ENCODE data around the gene STXBP4. TPM values are rescaled to one million over a fixed set of nuclear protein-coding genes. Genes with fewer than 3 reads are reported as not detected.

Gene STXBP4
- total RNA-seq, 1 experiment from 2014 or later, result 16.5 TPM

- H3K27me3 Mint-ChIP-seq (ENCODE audit: low read depth), result no peaks in the 10 kb centered on the region; the same call in none of the 2 replicates
Measured at GRCh38 chr17:55219459-55219858, 250.9 kb downstream of the STXBP4 start.

More at GRCh38 chr17:55219459-55219858, 250.9 kb downstream of the STXBP4 start:
- H3T11ph ChIP-seq (ENCODE audit: low read length), result no peak overlapping the region
- H3K23me2 ChIP-seq (ENCODE audit: insufficient read length, low read depth, low read length, poor library complexity, severe bottlenecking), result no peaks in the 10 kb centered on the region
- Mint-ChIP-seq H3K27ac (no peak overlapping the region), H3K4me3 (no peak overlapping the region), H3K36me3 (ENCODE audit: insufficient read depth in 1 of 3, low read depth in 3 of 3) (peaks cover 0 to 7% (median 2%) of the 10 kb centered on the region in 3 experiments; a peak in 2 of 7 replicates), H3K9me3 (peaks cover 0 to 3% of the 10 kb centered on the region in 2 experiments; a peak in 3 of 5 replicates), H3K4me1 (no peaks in the 10 kb centered on the region)
- H3K79me1 ChIP-seq (ENCODE audit: insufficient read depth, low read depth, low read length, poor library complexity, severe bottlenecking), result no peaks in the 10 kb centered on the region
- H3K14ac ChIP-seq (ENCODE audit: insufficient read depth, low read length), result no peak overlapping the region
- no peaks in the 10 kb centered on the region for H4K20me1 ChIP-seq (ENCODE audit: control insufficient read depth, insufficient read depth, insufficient read length)
- no peak overlapping the region for H2BK12ac ChIP-seq (ENCODE audit: insufficient read length, low read depth, low read length)
- H3K4ac ChIP-seq (ENCODE audit: low read depth, low read length), result no peak overlapping the region
- no peak overlapping the region for H2BK5ac ChIP-seq (ENCODE audit: insufficient read length, low read length)
- H2BK120ac ChIP-seq (ENCODE audit: low read depth, low read length, poor library complexity, severe bottlenecking), result no peak overlapping the region
- no peak overlapping the region for H2BK15ac ChIP-seq (ENCODE audit: low read depth, low read length)
- H3K79me2 ChIP-seq (ENCODE audit: insufficient read depth, low read length), result no peaks in the 10 kb centered on the region
- H2AFZ ChIP-seq (ENCODE audit: low read length), result no peak overlapping the region
- no peak overlapping the region for H2AK5ac ChIP-seq (ENCODE audit: insufficient read length, low read length)
- H4K8ac ChIP-seq (replicated peaks; ENCODE audit: insufficient read length, low read depth, low read length), result no peak overlapping the region
- no peaks in the 10 kb centered on the region for H3K4me1 ChIP-seq (ENCODE audit: insufficient read depth, low read length)
- no peak overlapping the region for H3K23ac ChIP-seq (ENCODE audit: insufficient read length, low read depth, low read length)
- no peak overlapping the region for H3K4me2 ChIP-seq (ENCODE audit: insufficient read depth, insufficient read length, low read length)
- no peak overlapping the region for H2BK20ac ChIP-seq (ENCODE audit: low read depth, low read length, poor library complexity, severe bottlenecking)
- no CpG with 5 or more reads among the region's 1 CpG for WGBS (ENCODE audit: extremely low coverage, insufficient read length, low lambda C conversion rate)
- no peak overlapping the region for H4K5ac ChIP-seq (ENCODE audit: insufficient read length, low read depth, low read length)
- H3K56ac ChIP-seq (ENCODE audit: insufficient read length, low read depth, low read length), result no peak overlapping the region
- DNase-seq, result no peak
- TF ChIP-seq CTCF (conservative IDR thresholded peaks at IDR 0.05), result no peak
- no peak overlapping the region for H3K9ac ChIP-seq (ENCODE audit: extremely low read depth, insufficient read length, low read length)
- H3K27me3 ChIP-seq (ENCODE audit: insufficient read depth, low read length), result no peaks in the 10 kb centered on the region
- H3K18ac ChIP-seq (ENCODE audit: insufficient read length, low read depth, low read length), result no peak overlapping the region
- no peak overlapping the region for H4K91ac ChIP-seq (ENCODE audit: insufficient read length, low read depth, low read length)
- no peaks in the 10 kb centered on the region for H3K9me3 ChIP-seq (ENCODE audit: control insufficient read depth, low read depth, low read length)
- no peak overlapping the region for H3K27ac ChIP-seq (ENCODE audit: insufficient read length, low read depth, low read length)

All from H9 (cell line).